Thyroid gland (tissue), 4 donors: ENCODE results near the gene SKI. TPM values are rescaled to one million over a fixed set of nuclear protein-coding genes. Genes with fewer than 3 reads are reported as not detected.

ENCODE experiments used
- DNase-seq, 2 donors: peaks; one replicate each; pipeline ENCODE4 v3.0.0-alpha.2; 2019
- H3K27ac ChIP-seq, 3 donors: fragments of 200-600 bp; sonication (generic); 1 replicate in 2 of 3; 2 replicates in 1 of 3; pipeline ENCODE4 v1.5.1; 2016 to 2019; ENCODE audit warnings: mild to moderate bottlenecking in 1 of 3, moderate library complexity in 1 of 3
- H3K27me3 ChIP-seq: fragments of 200-600 bp; sonication (generic); one replicate; pipeline ENCODE4 v1.5.1; 2019
- H3K36me3 ChIP-seq, 2 donors: fragments of 200-600 bp; sonication (generic); one replicate each; pipeline ENCODE4 v1.5.1; 2016 to 2019
- H3K4me1 ChIP-seq, 2 donors: fragments of 200-600 bp; sonication (generic); one replicate each; pipeline ENCODE4 v1.5.1; 2017 to 2019
- H3K4me3 ChIP-seq, 3 donors: fragments of 200-600 bp; sonication (generic); replicated peaks in 1 of 3; 1 replicate in 2 of 3; 2 replicates in 1 of 3; pipeline ENCODE4 v1.5.1; 2016; ENCODE audit warnings: mild to moderate bottlenecking in 1 of 3
- H3K9me3 ChIP-seq: fragments of 200-600 bp; sonication (generic); one replicate; pipeline ENCODE4 v1.5.1; 2017
- POLR2A ChIP-seq, 2 donors: fragments of 450-650 bp; IDR thresholded peaks; one replicate each; pipeline ENCODE4 v1.6.1; 2017; ENCODE audit warnings: antibody characterized with exemption in 2 of 2, mild to moderate bottlenecking in 2 of 2, moderate library complexity in 1 of 2
- WGBS, 2 donors: methylation state at CpG; one replicate each; pipeline ENCODE4 v1.1.5; 2017; 5-methylcytosine and 5-hydroxymethylcytosine counted together
- intact Hi-C: fragments of 100-400 bp; cut with DNase I; formaldehyde crosslinking; loops from one replicate; pipeline ENCODE4 v1.15.1; 2023
- total RNA-seq, 4 donors: library from RNA; depleted of rRNA; stranded (reverse); fragments of >200 nt; gene quantifications; one replicate each; pipeline ENCODE4 v1.2.3, GENCODE V29; 2016
- TF ChIP-seq, protein P1 (sequence below), 6 experiments: fragments of 200-600 bp in 3 of 6; fragments of 450-650 bp in 3 of 6; sonication (generic) in 3 of 6; IDR thresholded peaks; one replicate each; pipeline ENCODE4 v1.5.1; 2016 to 2019; ENCODE audit warnings: antibody characterized with exemption in 6 of 6, mild to moderate bottlenecking in 2 of 6, inconsistent platforms in 1 of 6, moderate library complexity in 1 of 6

Gene SKI
- total RNA-seq, 4 donors from 2014 or later = 31.4 to 59.6 (median 39.9) TPM

DNA sequence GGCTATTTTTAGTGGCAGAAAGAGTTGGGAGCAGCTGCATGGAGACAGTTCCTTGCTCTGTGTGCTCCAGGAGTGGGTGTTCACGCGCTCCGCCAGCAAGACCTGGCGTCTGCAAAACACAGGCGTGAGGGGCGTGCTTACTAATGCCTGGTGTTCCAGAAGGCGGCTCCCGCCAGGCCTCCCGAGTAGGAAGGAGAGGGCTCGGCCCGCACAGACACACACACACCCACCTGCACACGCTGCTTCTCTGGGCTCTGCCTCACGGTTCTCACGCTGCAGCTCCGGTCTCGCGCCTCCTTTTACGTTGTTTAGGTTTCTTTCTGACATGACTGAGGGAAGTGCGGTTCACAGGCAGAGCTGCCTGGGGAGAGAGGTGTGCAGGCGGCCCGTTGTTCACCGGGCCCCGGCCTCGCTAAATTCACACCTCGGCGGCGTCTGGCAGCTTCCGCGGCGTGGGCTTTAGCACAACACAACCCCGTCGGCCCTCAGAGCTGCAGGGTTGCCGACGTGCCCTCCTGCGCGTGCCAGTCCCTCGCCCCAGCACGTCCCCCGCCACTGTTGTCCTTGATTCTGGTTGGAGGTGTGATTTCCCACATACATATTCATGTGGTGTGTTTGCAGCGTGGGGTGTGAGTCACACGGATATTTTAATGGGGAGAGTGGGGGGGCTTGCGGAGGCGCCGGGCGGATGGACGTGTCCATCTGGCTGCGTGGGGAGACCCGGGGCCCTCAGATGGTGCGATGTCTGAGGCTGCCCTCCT, 77.0 kb downstream of the SKI start:
- H3K4me1 ChIP-seq = peaks cover 16 to 17% of the 10 kb centered on the region in 2 donors
- no peak overlapping the region for H3K27ac ChIP-seq
- no peak overlapping the region for H3K4me3 ChIP-seq
- intact Hi-C loops = no loop called here
- DNase-seq = no peak
- peaks cover 55 to 56% of the 10 kb centered on the region in 2 donors for H3K36me3 ChIP-seq
- TF ChIP-seq, protein P1, sequence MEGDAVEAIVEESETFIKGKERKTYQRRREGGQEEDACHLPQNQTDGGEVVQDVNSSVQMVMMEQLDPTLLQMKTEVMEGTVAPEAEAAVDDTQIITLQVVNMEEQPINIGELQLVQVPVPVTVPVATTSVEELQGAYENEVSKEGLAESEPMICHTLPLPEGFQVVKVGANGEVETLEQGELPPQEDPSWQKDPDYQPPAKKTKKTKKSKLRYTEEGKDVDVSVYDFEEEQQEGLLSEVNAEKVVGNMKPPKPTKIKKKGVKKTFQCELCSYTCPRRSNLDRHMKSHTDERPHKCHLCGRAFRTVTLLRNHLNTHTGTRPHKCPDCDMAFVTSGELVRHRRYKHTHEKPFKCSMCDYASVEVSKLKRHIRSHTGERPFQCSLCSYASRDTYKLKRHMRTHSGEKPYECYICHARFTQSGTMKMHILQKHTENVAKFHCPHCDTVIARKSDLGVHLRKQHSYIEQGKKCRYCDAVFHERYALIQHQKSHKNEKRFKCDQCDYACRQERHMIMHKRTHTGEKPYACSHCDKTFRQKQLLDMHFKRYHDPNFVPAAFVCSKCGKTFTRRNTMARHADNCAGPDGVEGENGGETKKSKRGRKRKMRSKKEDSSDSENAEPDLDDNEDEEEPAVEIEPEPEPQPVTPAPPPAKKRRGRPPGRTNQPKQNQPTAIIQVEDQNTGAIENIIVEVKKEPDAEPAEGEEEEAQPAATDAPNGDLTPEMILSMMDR (IDR thresholded peaks at IDR 0.05) = no peak
- no peak for TF ChIP-seq POLR2A (IDR thresholded peaks at IDR 0.05)
- no peaks in the 10 kb centered on the region for H3K9me3 ChIP-seq
- 94 to 95% methylated on average over 48 of the region's 49 CpGs for WGBS, 2 donors
- no peaks in the 10 kb centered on the region for H3K27me3 ChIP-seq

DNA sequence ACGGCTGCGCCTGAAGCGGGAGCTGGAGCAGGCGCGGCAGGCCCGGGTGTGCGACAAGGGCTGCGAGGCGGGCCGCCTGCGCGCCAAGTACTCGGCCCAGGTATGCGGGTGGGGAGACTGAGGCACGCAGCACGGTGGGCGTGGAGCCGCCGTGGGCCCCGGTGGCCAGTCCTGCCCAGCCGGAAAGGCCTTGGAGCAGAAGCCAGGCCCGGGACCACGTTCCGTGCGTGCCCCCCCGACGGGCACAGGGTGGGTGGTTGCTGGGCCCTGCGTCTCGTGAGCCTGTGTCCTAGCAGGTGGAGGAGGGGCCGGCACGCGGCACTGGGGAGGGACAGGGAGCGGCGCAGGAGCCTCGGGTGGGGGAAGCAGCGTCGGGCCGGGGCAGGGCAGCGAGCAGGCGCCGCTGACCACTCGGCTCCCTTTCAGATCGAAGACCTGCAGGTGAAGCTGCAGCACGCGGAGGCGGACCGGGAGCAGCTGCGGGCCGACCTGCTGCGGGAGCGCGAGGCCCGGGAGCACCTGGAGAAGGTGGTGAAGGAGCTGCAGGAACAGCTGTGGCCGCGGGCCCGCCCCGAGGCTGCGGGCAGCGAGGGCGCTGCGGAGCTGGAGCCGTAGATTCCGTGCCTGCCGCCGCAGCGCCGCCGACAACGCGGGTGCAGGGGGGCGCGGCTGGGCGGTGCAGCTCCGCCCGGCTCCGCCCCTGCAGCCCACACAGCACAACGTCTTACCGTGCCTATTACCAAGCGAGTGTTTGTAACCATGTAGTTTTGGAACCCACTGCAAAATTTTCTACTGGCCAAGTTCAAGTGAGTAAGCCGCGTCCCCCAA, 78.2 kb downstream of the SKI start:
- no peak overlapping the region for H3K4me3 ChIP-seq
- peaks cover 55 to 56% of the 10 kb centered on the region in 2 donors for H3K36me3 ChIP-seq
- WGBS, 2 donors = 83 to 92% methylated on average over 68 to 71 of the region's 81 CpGs
- TF ChIP-seq, protein P1 (IDR thresholded peaks at IDR 0.05) = no peak
- no peak for TF ChIP-seq POLR2A (IDR thresholded peaks at IDR 0.05)
- intact Hi-C loops = no loop called here
- DNase-seq = no peak
- H3K27me3 ChIP-seq = no peaks in the 10 kb centered on the region
- H3K9me3 ChIP-seq = no peaks in the 10 kb centered on the region
- H3K4me1 ChIP-seq = peaks cover 7 to 17% of the 10 kb centered on the region in 2 donors
- H3K27ac ChIP-seq = no peak overlapping the region

DNA sequence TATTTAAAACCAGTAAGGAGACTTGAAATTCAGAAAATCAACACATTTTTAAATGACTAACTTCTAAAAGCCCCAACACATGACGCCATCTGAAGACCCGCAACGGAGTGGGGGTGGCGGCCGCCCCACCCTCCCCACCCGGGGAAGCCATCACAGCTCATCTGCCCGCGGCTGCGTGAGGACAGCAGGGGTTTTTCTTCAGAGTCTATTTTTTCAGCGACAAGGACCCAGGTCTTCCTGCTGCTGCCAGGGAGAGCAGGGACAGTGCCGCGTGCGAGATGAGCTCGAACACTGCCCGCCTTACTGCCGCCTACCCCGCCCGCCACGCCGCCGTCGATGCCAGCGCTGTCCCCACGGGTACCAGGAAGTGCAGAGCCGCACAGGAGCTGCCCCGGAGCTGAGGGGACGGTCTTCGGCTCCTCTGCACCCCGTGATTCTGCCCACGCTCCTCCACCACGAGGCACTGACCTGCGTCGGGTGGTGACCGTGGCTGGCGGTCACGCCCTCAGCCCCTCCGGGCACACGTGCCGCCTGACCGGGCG, 79.0 kb downstream of the SKI start:
- Histone ChIP-seq H3K9me3 (no peaks in the 10 kb centered on the region), H3K27me3 (no peaks in the 10 kb centered on the region), H3K27ac (no peak overlapping the region), H3K4me1 (peaks cover 8 to 18% of the 10 kb centered on the region in 2 donors), H3K36me3 (peaks cover 55 to 56% of the 10 kb centered on the region in 2 donors), H3K4me3 (no peak overlapping the region)
- intact Hi-C loops = no loop called here
- DNase-seq = no peak
- WGBS, 2 donors = 97 to 98% methylated on average over 41 of the region's 41 CpGs
- TF ChIP-seq POLR2A (IDR thresholded peaks at IDR 0.05) = no peak
- TF ChIP-seq, protein P1 (IDR thresholded peaks at IDR 0.05) = no peak

DNA sequence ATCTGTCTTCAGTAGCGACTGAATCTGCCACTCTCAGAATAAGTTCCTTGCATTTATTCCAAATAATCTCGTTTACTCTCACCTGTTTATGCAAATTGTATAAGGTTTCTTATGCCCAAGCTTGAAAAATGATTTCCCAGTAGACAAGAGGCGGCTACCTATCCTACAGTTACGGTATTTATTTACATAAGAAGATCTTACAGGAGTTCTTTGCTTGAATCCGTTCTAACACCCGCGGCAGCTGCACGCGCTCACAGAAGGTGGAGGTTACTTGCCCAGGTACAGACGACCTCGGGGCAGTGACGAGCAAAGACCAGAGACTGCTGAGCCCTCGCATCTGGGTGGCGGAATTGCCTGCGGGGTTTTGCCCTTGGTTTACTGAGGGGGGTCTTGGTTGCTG, 79.9 kb downstream of the SKI start:
- 91 to 93% methylated on average over 15 of the region's 15 CpGs for WGBS, 2 donors
- peaks cover 10 to 26% of the 10 kb centered on the region in 2 donors for H3K4me1 ChIP-seq

More for the DNA sequence above, 79.9 kb downstream of the SKI start:
- Histone ChIP-seq H3K27me3 (no peaks in the 10 kb centered on the region), H3K27ac (no peak overlapping the region), H3K4me3 (no peak overlapping the region), H3K9me3 (no peaks in the 10 kb centered on the region), H3K36me3 (peaks cover 55 to 56% of the 10 kb centered on the region in 2 donors)
- TF ChIP-seq, protein P1 (IDR thresholded peaks at IDR 0.05) = no peak
- no peak for TF ChIP-seq POLR2A (IDR thresholded peaks at IDR 0.05)
- intact Hi-C loops = no loop called here
- no peak for DNase-seq
